Esophagus muscularis mucosa (tissue), 3 donors: ENCODE data around the gene KDM6A.

Experiments
- POLR2A ChIP-seq: fragments of 450-650 bp; IDR thresholded peaks from one replicate; pipeline ENCODE4 v1.6.1; 2017; ENCODE audit warnings: antibody characterized with exemption, moderate library complexity, mild to moderate bottlenecking, low read depth
- POLR2AphosphoS5 ChIP-seq, 2 donors: sonication (generic); formaldehyde crosslinking; IDR thresholded peaks; one replicate each; pipeline ENCODE4 v1.6.1; 2017; ENCODE audit warnings: antibody characterized with exemption in 2 of 2
- TF ChIP-seq, protein P1 (sequence below), 3 experiments: fragments of 200-600 bp in 2 of 3; fragments of 450-650 bp in 1 of 3; sonication (generic) in 2 of 3; IDR thresholded peaks; one replicate each; pipeline ENCODE4 v1.5.1; 2017 to 2019; ENCODE audit warnings: antibody characterized with exemption in 3 of 3, mild to moderate bottlenecking in 2 of 3, moderate library complexity in 1 of 3

DNA sequence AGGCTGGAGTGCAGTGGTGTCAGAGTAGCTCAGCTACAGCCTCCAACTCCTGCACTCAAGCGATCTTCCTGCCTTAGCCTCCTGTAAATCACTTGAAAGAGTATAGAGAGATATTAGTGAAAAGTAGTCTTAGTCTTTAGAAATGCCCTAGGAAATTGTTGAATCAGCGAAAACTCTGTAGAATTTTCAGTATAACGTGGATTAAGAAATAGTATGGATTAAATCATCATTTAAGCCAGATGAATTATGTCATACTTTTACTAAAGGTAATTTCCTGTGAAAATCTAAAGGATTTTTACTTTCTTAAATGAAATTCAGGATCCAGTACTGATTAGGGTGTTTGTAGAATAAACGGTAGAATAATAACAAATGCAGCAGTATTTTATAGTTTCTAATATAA is 163.2 kb downstream of the KDM6A start:
- TF ChIP-seq, protein P1, sequence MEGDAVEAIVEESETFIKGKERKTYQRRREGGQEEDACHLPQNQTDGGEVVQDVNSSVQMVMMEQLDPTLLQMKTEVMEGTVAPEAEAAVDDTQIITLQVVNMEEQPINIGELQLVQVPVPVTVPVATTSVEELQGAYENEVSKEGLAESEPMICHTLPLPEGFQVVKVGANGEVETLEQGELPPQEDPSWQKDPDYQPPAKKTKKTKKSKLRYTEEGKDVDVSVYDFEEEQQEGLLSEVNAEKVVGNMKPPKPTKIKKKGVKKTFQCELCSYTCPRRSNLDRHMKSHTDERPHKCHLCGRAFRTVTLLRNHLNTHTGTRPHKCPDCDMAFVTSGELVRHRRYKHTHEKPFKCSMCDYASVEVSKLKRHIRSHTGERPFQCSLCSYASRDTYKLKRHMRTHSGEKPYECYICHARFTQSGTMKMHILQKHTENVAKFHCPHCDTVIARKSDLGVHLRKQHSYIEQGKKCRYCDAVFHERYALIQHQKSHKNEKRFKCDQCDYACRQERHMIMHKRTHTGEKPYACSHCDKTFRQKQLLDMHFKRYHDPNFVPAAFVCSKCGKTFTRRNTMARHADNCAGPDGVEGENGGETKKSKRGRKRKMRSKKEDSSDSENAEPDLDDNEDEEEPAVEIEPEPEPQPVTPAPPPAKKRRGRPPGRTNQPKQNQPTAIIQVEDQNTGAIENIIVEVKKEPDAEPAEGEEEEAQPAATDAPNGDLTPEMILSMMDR (IDR thresholded peaks at IDR 0.05): no peak
- no peak for TF ChIP-seq POLR2A
- TF ChIP-seq POLR2AphosphoS5 (IDR thresholded peaks at IDR 0.05): no peak
